Measurements from ENCODE around the gene ADCY5.
A peak's percentile ranks its signal among the peaks of the same experiment; 100 is the strongest.

The ADCY5 gene

DNA sequence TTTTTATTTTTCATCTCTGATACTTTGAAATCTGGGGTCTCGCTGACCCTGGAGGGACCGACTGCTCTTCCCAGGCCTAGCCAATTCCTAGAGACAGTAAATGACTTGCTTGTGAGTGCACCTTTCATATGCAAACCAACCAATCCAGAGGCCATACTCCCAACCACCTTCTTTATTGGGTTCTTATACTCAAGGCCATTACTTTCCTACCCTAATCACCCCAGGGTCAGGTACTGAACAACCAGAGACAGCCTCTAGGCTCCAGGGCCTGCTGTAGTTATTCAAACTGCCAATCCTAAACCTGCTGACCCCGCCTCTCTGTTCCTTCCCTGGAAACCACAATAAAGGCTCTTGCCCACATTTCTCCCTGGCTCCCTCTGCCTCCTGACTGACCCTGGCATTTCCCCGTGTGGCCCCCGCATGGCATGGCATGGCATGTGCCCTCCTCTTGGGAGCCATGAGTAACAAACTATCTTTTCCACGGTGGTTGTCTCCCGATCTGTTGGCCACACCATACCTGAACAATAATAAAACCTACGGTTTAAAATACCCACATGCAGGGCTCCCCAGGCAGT is 42.9 kb downstream of the ADCY5 start:
- no peak for DNase-seq

GRCh38 chr3:123405021-123405420 is 43.9 kb downstream of the ADCY5 start:
- no peak for DNase-seq

GRCh38 chr3:123404391-123404790 is 44.5 kb downstream of the ADCY5 start:
- no peak for DNase-seq

DNA sequence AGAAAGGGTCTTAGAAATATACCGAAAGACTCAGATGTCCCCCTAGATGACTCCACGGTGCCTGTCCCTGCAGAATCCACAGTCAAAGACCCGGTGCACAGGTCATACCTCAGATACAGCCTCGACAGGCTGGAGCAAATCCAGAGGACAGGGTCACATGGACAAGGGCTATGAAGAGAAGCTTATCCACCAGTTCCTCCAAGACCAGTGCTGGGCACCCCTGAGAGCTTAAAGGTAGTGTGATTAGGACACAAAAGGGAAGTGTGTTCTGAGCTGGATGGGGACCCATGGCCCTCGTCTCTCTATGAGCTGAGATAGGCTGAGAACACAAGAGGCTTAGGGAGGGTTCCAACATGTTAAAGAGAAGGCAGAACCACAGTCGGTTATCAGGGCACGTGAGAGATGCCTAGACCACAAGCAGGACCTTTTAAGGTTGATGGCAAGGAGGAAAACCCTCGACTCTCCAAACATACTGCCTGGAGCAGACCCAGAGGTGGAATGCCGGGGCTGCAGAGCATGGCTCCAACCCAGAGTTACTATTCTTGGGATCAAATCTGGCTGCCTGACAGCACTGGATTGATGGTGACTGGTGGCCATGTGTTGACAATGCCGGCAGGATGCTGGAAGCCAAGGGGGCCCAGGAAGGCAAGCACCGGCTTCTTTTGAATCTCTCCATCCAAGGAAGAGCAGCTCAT is 46.9 kb downstream of the ADCY5 start:
- DNase-seq = no peak

- no peak for DNase-seq
Measured at GRCh38 chr3:123400169-123400568, 48.7 kb downstream of the ADCY5 start.

GRCh38 chr3:123399653-123400052 is 49.2 kb downstream of the ADCY5 start:
- DNase-seq = no peak

- no peak for DNase-seq
Measured at GRCh38 chr3:123397921-123398785, 50.7 kb downstream of the ADCY5 start.

DNA sequence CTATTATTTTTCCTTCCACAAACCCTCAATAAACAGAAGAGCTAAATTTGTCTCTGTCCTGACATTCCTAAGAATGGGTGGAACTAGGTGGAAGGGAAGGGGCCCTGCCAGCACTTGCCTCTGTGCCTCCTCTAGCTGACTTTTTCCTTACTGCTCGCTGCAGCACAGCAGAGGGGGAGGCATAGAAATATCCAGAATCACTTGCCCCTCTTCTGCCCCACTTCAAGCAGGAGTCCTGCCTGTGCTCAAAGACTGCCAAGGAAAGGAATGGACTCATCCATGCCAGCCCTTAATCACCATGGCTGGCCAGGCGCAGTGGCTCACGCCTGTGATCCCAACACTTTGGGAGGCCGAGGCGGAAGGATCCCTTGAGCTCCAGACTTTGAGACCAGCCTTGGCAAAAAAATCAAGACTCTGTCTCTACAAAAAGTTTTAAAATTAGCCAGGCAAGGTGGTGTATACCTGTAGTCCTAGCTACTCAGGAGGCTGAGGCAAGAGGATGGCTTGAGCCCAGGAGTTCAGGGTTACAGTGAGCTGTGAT is 51.8 kb downstream of the ADCY5 start:
- no peak for DNase-seq

GRCh38 chr3:123396171-123397049 is 52.5 kb downstream of the ADCY5 start:
- no peak for DNase-seq

DNA sequence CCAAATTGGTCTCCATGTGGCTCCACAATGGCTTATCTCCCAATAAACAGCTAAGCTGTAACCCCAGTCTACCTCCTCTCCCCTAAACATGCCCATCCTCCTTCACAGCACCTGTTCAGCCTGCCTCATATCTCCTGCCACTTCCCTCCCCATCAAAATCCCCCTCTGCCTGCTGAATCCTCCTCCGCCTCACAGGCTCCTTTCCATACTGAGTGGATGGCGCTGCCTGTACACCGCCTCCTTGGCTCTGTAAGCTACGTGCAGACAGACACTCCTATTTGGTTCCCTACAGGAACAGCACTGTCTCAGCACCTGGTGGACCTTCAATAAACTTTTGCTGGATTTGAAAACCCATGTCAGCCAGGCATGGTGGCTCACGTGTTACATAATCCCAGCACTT is 53.7 kb downstream of the ADCY5 start:
- no peak for DNase-seq

- DNase-seq = no peak
Measured at GRCh38 chr3:123394391-123395020, 54.4 kb downstream of the ADCY5 start.

DNA sequence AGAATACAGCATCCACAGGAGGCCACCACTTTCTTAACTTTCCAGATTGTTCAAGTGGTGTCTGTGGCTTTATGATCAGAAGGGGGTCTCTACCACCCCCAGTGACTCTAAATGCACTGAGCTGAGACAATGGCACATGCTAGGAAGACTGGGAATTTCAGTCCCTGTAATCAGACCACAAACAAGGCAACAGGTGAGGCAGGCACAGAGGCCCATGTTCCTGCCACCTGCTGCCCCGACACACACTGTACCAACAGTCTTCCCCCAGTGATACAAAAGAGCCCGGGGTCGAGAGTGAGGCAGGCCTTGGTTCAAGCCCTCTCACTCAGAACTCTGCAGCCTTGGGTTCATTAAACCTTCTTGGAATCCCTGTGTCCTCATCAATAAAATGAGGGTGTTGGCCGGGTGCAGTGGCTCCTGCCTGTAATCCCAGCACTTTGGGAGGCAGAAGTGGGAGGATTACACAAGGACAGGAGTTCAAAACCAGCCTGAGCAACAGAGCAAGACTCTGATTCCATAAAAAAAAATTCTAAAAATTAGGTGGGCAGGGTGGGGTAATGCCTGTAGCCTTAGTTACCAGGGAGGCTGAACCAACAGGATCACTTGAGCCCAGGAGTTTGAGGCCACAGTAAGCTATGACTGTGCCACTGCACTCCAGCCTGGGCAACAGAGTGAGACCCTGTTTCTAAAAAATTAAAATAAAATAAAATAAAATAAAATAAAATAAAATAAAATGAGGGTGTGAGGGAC is 55.8 kb downstream of the ADCY5 start:
- peak; percentile 26 for DNase-seq

GRCh38 chr3:123392368-123392767 is 56.5 kb downstream of the ADCY5 start:
- no peak for DNase-seq

GRCh38 chr3:123390865-123391600 is 57.9 kb downstream of the ADCY5 start:
- no peak for DNase-seq

DNA sequence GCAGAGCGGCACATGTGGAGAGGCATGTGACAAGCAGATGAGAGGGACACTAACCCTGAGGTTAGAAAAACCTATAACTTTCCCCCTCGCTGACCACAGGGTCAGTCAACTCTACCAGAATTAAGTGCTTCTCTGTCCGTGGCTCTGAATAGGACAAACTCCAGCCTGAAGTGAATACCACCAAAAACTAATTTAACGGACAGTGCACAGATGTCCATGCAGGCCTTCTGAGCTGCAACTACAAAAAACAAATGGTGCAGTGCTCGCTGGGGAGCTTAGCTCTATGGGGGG is 59.3 kb downstream of the ADCY5 start:
- DNase-seq = no peak

- no peak for DNase-seq
Measured at GRCh38 chr3:123388811-123389627, 59.9 kb downstream of the ADCY5 start.

GRCh38 chr3:123388042-123388441 is 60.8 kb downstream of the ADCY5 start:
- DNase-seq = no peak

- no peak for DNase-seq
Measured at GRCh38 chr3:123387532-123387931, 61.4 kb downstream of the ADCY5 start.

DNA sequence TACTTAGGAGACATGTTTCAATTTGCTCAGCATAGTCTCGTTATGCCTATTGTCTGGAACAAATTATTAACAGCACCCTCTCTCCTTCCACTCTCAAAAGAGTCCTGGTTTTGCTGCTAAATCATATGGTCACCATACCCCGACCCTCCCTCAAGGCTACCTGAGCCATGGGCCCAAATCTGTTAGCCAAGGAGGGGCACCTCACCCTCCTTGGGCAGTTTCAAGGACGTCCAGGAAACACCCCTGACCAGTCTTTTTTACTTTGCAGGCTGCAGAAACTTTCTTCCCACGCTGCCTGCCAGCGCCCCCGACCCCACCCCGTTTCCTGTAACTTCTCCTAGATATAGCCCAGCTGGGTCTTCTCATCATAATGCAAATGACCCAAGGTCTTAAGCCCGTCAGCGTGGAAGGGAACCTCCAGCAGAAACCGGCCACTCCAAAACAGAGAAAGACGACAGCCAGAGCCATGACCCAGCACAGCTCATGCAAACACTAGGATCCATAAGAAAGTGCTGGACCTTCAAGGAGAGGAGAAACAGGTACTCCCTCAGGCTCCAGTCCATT is 62.3 kb downstream of the ADCY5 start:
- no peak for DNase-seq
